Skeletal muscle tissue (tissue), 4 donors: ENCODE results near the gene ELF1. TPM values are rescaled to one million over a fixed set of nuclear protein-coding genes. Genes with fewer than 3 reads are reported as not detected.

ENCODE experiments used
- H3K27ac ChIP-seq: one replicate; pipeline ENCODE4 v1.7.0; 2013; ENCODE audit warnings: mild to moderate bottlenecking, low read depth, low read length, inconsistent platforms
- H3K27me3 ChIP-seq, 3 donors: one replicate each; pipeline ENCODE4 v1.7.0; 2013; ENCODE audit warnings: low read length in 3 of 3; ENCODE audit not compliant: control insufficient read depth in 3 of 3, insufficient read depth in 3 of 3
- H3K36me3 ChIP-seq, 3 donors: one replicate each; pipeline ENCODE4 v1.7.0; 2013; ENCODE audit warnings: low read length in 3 of 3; ENCODE audit not compliant: control insufficient read depth in 3 of 3, insufficient read depth in 3 of 3
- H3K4me1 ChIP-seq, 3 donors: one replicate each; pipeline ENCODE4 v1.7.0; 2013; ENCODE audit warnings: low read length in 3 of 3, mild to moderate bottlenecking in 3 of 3; ENCODE audit not compliant: control insufficient read depth in 3 of 3, insufficient read depth in 3 of 3
- H3K4me3 ChIP-seq, 3 donors: one replicate each; pipeline ENCODE4 v1.7.0; 2013; ENCODE audit warnings: low read length in 3 of 3
- H3K9ac ChIP-seq, 3 donors: one replicate each; pipeline ENCODE4 v1.7.0; 2013; ENCODE audit warnings: low read length in 3 of 3, mild to moderate bottlenecking in 3 of 3, moderate library complexity in 2 of 3, low read depth in 1 of 3
- H3K9me3 ChIP-seq, 3 donors: one replicate each; pipeline ENCODE4 v1.7.0; 2013; ENCODE audit warnings: low read length in 3 of 3; ENCODE audit not compliant: control insufficient read depth in 3 of 3
- total RNA-seq: library from RNA; depleted of rRNA; stranded (reverse); fragments of >200 nt; gene quantifications from one replicate; pipeline ENCODE4 v1.2.3, GENCODE V29; 2014
- donor health status: Osteomylitis.

ELF1 gene
- total RNA-seq, 1 donor from 2014 or later: 33.9 TPM

DNA sequence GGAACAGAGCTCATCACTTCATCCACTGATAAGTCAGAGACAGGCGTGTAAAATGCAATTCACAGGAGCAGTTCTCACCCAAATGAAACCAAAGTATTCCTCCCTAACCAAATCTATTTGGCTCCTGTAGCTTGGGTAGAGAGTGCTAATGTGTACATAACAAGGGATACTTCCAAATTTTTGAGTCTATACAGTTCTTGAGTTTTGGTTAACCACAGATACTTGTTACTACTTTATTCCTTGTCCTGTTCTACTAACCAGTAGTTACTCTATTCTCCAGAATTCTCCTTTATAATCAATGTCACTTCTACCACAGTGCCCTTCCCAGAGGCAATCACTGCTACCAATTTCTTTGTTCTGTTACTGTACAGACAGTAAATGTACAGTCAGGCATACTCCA is 57.3 kb downstream of the ELF1 start:
- Histone ChIP-seq H3K9ac (no peak overlapping the region), H3K4me3 (no peak overlapping the region), H3K27ac (no peak overlapping the region), H3K27me3 (no peaks in the 10 kb centered on the region), H3K36me3 (peaks cover 9 to 12% (median 11%) of the 10 kb centered on the region in 3 donors), H3K9me3 (no peaks in the 10 kb centered on the region), H3K4me1 (peaks cover 0 to 4% (median under 1%) of the 10 kb centered on the region in 3 donors)

DNA sequence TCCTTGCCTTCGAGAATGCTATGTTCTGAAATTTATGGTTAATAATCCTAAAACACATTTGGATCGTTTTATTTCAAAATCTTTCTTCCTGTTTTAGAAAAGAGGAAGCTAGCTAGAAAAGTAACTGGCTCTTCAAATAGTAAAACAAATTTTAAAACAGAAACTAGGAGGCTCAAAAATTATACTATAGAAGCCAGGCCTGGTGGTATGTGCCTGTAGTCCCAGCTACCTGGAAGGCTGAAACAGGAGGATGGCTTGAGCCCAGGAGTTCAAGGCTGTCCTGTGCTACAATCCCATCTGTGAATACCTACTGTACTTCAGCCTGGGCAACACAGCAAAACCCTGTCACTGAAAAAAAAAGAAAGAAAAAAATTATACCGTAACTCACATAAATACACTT is 57.9 kb downstream of the ELF1 start:
- Histone ChIP-seq H3K4me1 (peaks cover 0 to 4% (median 0%) of the 10 kb centered on the region in 3 donors), H3K4me3 (no peak overlapping the region), H3K27ac (no peak overlapping the region)

DNA sequence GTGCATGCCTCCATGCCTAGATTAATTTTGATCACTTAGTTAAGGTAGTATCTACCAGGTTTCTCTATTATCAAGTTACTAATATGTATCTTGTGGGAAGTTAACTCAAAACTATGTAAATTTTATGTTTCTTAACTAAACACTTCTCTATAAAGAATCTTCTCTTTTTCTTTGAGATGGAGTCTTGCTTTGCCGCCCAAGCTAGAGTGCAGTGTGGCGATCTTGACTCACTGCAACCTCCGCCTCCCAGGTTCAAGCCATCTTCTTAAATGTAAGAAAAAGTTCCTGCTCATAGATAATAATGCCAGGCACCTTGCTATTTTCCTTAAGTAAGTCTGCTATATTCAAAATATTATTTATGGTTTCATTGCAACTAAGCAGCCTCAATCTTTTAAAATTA is 58.4 kb downstream of the ELF1 start:
- H3K36me3 ChIP-seq: peaks cover 9 to 12% (median 11%) of the 10 kb centered on the region in 3 donors
- H3K9me3 ChIP-seq: no peaks in the 10 kb centered on the region
- H3K4me3 ChIP-seq: no peak overlapping the region
- no peak overlapping the region for H3K27ac ChIP-seq
- no peak overlapping the region for H3K9ac ChIP-seq
- no peaks in the 10 kb centered on the region for H3K27me3 ChIP-seq
- peaks cover 0 to 4% (median 0%) of the 10 kb centered on the region in 3 donors for H3K4me1 ChIP-seq

More for the DNA sequence above, 57.9 kb downstream of the ELF1 start:
- Histone ChIP-seq H3K9ac (no peak overlapping the region), H3K36me3 (peaks cover 9 to 12% (median 11%) of the 10 kb centered on the region in 3 donors), H3K9me3 (no peaks in the 10 kb centered on the region), H3K27me3 (no peaks in the 10 kb centered on the region)

- Histone ChIP-seq H3K4me3 (no peak overlapping the region), H3K27me3 (no peaks in the 10 kb centered on the region), H3K9ac (no peak overlapping the region), H3K9me3 (no peaks in the 10 kb centered on the region), H3K36me3 (peaks cover 9 to 12% (median 11%) of the 10 kb centered on the region in 3 donors), H3K27ac (no peak overlapping the region), H3K4me1 (peaks cover 0 to 4% (median 0%) of the 10 kb centered on the region in 3 donors)
These were observed 60.5 kb downstream of the ELF1 start for GRCh38 chr13:40958655-40959054.

DNA sequence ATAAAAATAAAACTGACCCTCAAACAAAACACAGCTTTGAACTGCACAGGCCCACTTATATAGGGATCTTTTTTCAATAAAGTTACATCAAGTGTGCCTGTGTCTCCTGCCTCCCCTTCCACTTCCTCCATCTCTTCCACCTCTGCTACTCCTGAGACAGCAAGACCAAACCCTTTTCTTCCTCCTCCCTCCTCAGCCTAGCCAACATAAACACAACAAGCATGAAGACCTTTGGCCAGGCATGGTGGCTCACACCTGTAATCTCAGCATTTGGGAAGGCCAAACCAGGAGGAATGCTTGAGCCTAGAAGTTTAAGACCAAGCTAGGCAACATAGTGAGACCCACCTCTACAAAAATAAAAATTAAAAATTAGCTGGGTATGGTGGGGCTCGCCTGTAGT is 72.6 kb downstream of the ELF1 start:
- H3K27ac ChIP-seq: no peak overlapping the region
- no peaks in the 10 kb centered on the region for H3K27me3 ChIP-seq
- H3K9ac ChIP-seq: no peak overlapping the region
- H3K9me3 ChIP-seq: no peaks in the 10 kb centered on the region
- no peaks in the 10 kb centered on the region for H3K4me1 ChIP-seq
- peaks cover 9 to 35% (median 24%) of the 10 kb centered on the region in 3 donors for H3K36me3 ChIP-seq
- H3K4me3 ChIP-seq: no peak overlapping the region

DNA sequence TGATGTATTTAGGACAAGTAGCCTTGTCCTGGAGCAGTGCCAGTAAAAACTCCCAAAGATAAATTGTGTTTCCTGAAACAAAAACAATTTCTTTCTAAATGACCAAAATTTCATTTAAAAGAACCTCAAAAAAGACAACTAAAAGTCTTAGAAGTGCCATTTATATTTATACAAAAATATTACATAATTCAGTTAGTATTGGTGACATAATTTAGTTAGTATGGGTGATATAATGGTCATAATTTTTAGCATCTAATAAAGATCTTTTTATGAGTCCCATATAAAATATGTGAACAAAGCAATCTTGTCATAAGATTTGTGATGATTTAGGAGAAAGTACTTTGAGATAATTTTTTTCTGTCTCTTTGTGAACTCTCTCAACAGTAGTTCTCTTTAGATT is 76.0 kb downstream of the ELF1 start:
- H3K4me1 ChIP-seq: no peaks in the 10 kb centered on the region

GRCh38 chr13:40941581-40941980 is 77.5 kb downstream of the ELF1 start:
- H3K4me1 ChIP-seq: no peaks in the 10 kb centered on the region
- H3K9me3 ChIP-seq: no peaks in the 10 kb centered on the region
- H3K27me3 ChIP-seq: no peaks in the 10 kb centered on the region
- no peak overlapping the region for H3K9ac ChIP-seq
- H3K36me3 ChIP-seq: peaks cover 13 to 31% (median 14%) of the 10 kb centered on the region in 3 donors
- no peak overlapping the region for H3K4me3 ChIP-seq
- no peak overlapping the region for H3K27ac ChIP-seq

More for the DNA sequence above, 76.0 kb downstream of the ELF1 start:
- H3K27ac ChIP-seq: no peak overlapping the region
- no peak overlapping the region for H3K4me3 ChIP-seq
- no peak overlapping the region for H3K9ac ChIP-seq
- H3K9me3 ChIP-seq: no peaks in the 10 kb centered on the region
- no peaks in the 10 kb centered on the region for H3K27me3 ChIP-seq
- H3K36me3 ChIP-seq: peaks cover 15 to 40% (median 16%) of the 10 kb centered on the region in 3 donors

- no peak overlapping the region for H3K4me3 ChIP-seq
- no peaks in the 10 kb centered on the region for H3K9me3 ChIP-seq
- H3K4me1 ChIP-seq: no peaks in the 10 kb centered on the region
- peaks cover 7 to 33% (median 10%) of the 10 kb centered on the region in 3 donors for H3K36me3 ChIP-seq
- no peaks in the 10 kb centered on the region for H3K27me3 ChIP-seq
- H3K27ac ChIP-seq: no peak overlapping the region
- H3K9ac ChIP-seq: no peak overlapping the region
These were observed 78.3 kb downstream of the ELF1 start for GRCh38 chr13:40940841-40941240.

DNA sequence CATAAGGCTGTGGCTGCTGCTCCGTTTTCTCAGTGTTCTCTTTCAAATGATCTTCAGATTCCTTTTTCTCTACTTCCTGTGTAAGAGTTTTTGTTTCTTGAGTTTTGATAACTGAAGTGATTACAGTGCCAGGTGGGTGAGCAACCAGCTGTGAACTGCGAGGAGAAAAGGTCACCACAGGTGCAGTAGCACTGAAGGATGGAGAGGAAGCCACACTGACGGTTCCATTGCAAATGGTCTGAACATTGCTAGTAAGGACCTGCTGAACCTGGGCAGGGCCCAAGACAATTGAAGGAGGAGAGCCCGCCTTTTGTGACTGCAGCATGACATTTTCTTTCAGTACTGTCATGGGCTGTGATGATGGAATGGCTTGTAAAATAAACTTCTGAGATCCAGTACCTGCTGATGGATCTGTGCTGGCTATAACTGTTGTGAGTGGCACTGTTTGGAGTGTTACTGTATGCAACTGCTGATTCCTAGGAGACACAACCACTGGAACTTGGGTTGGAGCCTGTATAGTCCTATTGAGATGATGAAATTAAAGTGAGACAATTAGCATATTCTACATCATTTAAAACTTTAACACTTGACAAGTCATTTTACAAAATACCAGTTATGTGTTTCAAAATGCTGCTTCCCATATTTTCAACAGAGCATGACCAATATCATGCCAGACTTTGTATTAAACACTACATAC is 85.5 kb downstream of the ELF1 start:
- no peaks in the 10 kb centered on the region for H3K9me3 ChIP-seq
- peaks cover 2 to 7% (median 6%) of the 10 kb centered on the region in 3 donors for H3K4me1 ChIP-seq
- H3K4me3 ChIP-seq: no peak overlapping the region
- no peaks in the 10 kb centered on the region for H3K27me3 ChIP-seq
- no peak overlapping the region for H3K9ac ChIP-seq
- H3K27ac ChIP-seq: no peak overlapping the region
- H3K36me3 ChIP-seq: peaks cover 3 to 16% (median 10%) of the 10 kb centered on the region in 3 donors

- H3K4me3 ChIP-seq: no peak overlapping the region
- H3K9me3 ChIP-seq: no peaks in the 10 kb centered on the region
- no peaks in the 10 kb centered on the region for H3K27me3 ChIP-seq
- H3K36me3 ChIP-seq: peaks cover 3 to 16% (median 10%) of the 10 kb centered on the region in 3 donors
- H3K4me1 ChIP-seq: peaks cover 2 to 7% (median 6%) of the 10 kb centered on the region in 3 donors
- no peak overlapping the region for H3K27ac ChIP-seq
- H3K9ac ChIP-seq: no peak overlapping the region
These were observed 86.9 kb downstream of the ELF1 start for GRCh38 chr13:40932252-40932651.
